DMS53 treated with DMSO at 0.1 percent for 48 hours (cell line): ENCODE data around the gene LILRA6.

Experiments
- DNase-seq: peaks from one replicate; lab custom pipeline; 2025; ENCODE audit not compliant: unreplicated experiment; lab: John Stamatoyannopoulos, UW

LILRA6 gene

GRCh38 chr19:54189145-54189734 lies 53.4 kb downstream of the LILRA6 start, which contains the start of gene MBOAT7:
Gene MBOAT7 (minus strand): TSS chr19:54189580. CDS start chr19:54188508, 1,072 bp downstream.
- peak; percentile 84 for DNase-seq

- no peak for DNase-seq
Observed at GRCh38 chr19:54188215-54188871, 54.2 kb downstream of the LILRA6 start.

DNA sequence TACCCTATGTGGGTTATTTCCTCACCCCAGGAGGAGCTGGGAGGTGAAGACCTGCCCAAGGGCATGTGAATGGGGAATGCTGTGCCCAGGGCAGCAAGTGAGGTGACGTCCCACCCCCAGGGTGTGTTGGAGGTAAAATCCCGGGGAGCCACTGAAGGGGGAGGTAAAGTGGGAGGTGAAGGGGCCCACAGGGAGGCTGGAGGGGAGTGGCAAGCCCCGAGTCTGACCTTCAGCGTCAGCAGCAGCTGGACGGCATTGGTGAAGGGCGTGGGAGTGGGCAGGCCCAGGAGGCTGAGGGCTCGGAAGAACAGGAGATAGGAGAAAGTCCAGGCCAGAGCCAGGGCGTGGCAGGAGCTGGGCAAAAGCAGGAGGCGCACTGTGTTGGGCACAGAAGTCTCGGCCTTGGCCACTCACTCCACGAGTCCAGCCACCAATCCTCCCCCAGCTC lies 55.6 kb downstream of the LILRA6 start:
- DNase-seq = no peak
